IMR-90 (cell line): ENCODE measurements around the gene IFT20. TPM values are rescaled to one million over a fixed set of nuclear protein-coding genes. Genes with fewer than 3 reads are reported as not detected.

Experiments used
- ATAC-seq: fragments of 200-7000 bp; cut with Tn5 transposase; 2 replicates; pipeline ENCODE4 v1.9.1; 2020; ENCODE audit warnings: low read depth, mild to moderate bottlenecking, moderate library complexity
- BruUV-seq: library from RNA; stranded (reverse); fragments of 400-500 nt; replicated peaks from 2 replicates; lab custom pipeline; 2021; lab: Mats Ljungman, UMichigan
- CTCF ChIA-PET: fragments of 300-600 bp; formaldehyde crosslinking; extraction: SDS; loops from one replicate; lab custom pipeline; 2021; ENCODE audit warnings: antibody characterized with exemption; lab: Yijun Ruan, JAX
- POLR2A ChIA-PET: fragments of 300-600 bp; sonication (Branson Sonifier 250); formaldehyde crosslinking; loops from one replicate; lab custom pipeline; 2022; ENCODE audit warnings: antibody characterized with exemption; ENCODE audit not compliant: unreplicated experiment; lab: Charles Lee
- DNase-seq: peaks from one replicate; pipeline ENCODE4 v3.0.0; 2013
- H2AFZ ChIP-seq: replicated peaks from 2 replicates; pipeline ENCODE3; 2013; ENCODE audit warnings: low read length, mild to moderate bottlenecking; ENCODE audit not compliant: poor library complexity
- H2AK5ac ChIP-seq: 2 replicates; pipeline ENCODE4 v1.6.1; 2013; ENCODE audit warnings: low read depth, low read length, inconsistent platforms
- H2AK9ac ChIP-seq: replicated peaks from 2 replicates; pipeline ENCODE3; 2013; ENCODE audit warnings: mild to moderate bottlenecking, low read depth, low read length, moderate library complexity; ENCODE audit not compliant: poor library complexity
- H2BK120ac ChIP-seq: 2 replicates; pipeline ENCODE4 v1.6.1; 2013; ENCODE audit warnings: low read depth, low read length, inconsistent platforms
- H2BK15ac ChIP-seq: 3 replicates; pipeline ENCODE4 v1.6.1; 2013; ENCODE audit warnings: low read depth, low read length, inconsistent platforms
- H2BK20ac ChIP-seq: 2 replicates; pipeline ENCODE4 v1.6.1; 2013; ENCODE audit warnings: low read depth, mild to moderate bottlenecking, inconsistent platforms, low read length, moderate library complexity
- H2BK5ac ChIP-seq: 2 replicates; pipeline ENCODE4 v1.6.1; 2013; ENCODE audit warnings: mild to moderate bottlenecking, low read depth, low read length, inconsistent platforms; ENCODE audit not compliant: poor library complexity, severe bottlenecking
- H3K14ac ChIP-seq: replicated peaks from 2 replicates; pipeline ENCODE4 v1.6.1; 2013; ENCODE audit warnings: low read depth, low read length, inconsistent platforms
- H3K18ac ChIP-seq: 2 replicates; pipeline ENCODE4 v1.6.1; 2013; ENCODE audit warnings: low read depth, low read length, control low read depth
- H3K23ac ChIP-seq: 2 replicates; pipeline ENCODE4 v1.6.1; 2013; ENCODE audit warnings: low read depth, low read length, inconsistent platforms
- H3K27ac ChIP-seq: 2 replicates; pipeline ENCODE4 v1.5.1; 2013; ENCODE audit warnings: mild to moderate bottlenecking, control low read depth, low read length; ENCODE audit not compliant: insufficient read depth
- H3K27me3 ChIP-seq: 2 replicates; pipeline ENCODE4 v1.6.1; 2013; ENCODE audit warnings: low read length; ENCODE audit not compliant: control insufficient read depth, insufficient read depth
- H3K36me3 ChIP-seq: 2 replicates; pipeline ENCODE4 v1.6.1; 2013; ENCODE audit warnings: low read length, mixed read lengths; ENCODE audit not compliant: control insufficient read depth, insufficient read depth
- H3K4ac ChIP-seq: 2 replicates; pipeline ENCODE4 v1.6.1; 2013; ENCODE audit warnings: low read depth, low read length, inconsistent platforms
- H3K4me1 ChIP-seq: 2 replicates; pipeline ENCODE4 v1.6.1; 2013; ENCODE audit warnings: low read length, mixed read lengths; ENCODE audit not compliant: control insufficient read depth, insufficient read depth
- H3K4me2 ChIP-seq: 2 replicates; pipeline ENCODE4 v1.6.1; 2013; ENCODE audit warnings: low read depth, mild to moderate bottlenecking, control low read depth, low read length, moderate library complexity
- H3K4me3 ChIP-seq: 2 replicates; pipeline ENCODE4 v1.5.1; 2013; ENCODE audit warnings: low read depth, mild to moderate bottlenecking, control low read depth, low read length, moderate library complexity; ENCODE audit not compliant: insufficient read depth
- H3K56ac ChIP-seq: 2 replicates; pipeline ENCODE4 v1.6.1; 2013; ENCODE audit warnings: low read length, inconsistent platforms; ENCODE audit not compliant: insufficient read depth; ENCODE audit errors: extremely low read depth
- H3K79me1 ChIP-seq, 2 experiments: 2 replicates each; pipeline ENCODE4 v1.6.1; 2013; ENCODE audit warnings: low read length in 2 of 2, inconsistent platforms in 1 of 2, low read depth in 1 of 2
- H3K9ac ChIP-seq: 2 replicates; pipeline ENCODE4 v1.6.1; 2013; ENCODE audit warnings: low read depth, low read length, control low read depth
- H3K9me1 ChIP-seq: 2 replicates; pipeline ENCODE4 v1.6.1; 2013; ENCODE audit warnings: low read length, inconsistent platforms; ENCODE audit not compliant: insufficient read depth
- H3K9me3 ChIP-seq: 2 replicates; pipeline ENCODE4 v1.6.1; 2013; ENCODE audit warnings: low read length; ENCODE audit not compliant: control insufficient read depth, insufficient read depth
- H4K20me1 ChIP-seq: 2 replicates; pipeline ENCODE4 v1.6.1; 2013; ENCODE audit warnings: low read length, inconsistent platforms; ENCODE audit not compliant: insufficient read depth
- H4K5ac ChIP-seq: 2 replicates; pipeline ENCODE4 v1.6.1; 2013; ENCODE audit warnings: mild to moderate bottlenecking, low read depth, low read length, control low read depth
- H4K8ac ChIP-seq, 2 experiments: 2 replicates each; pipeline ENCODE4 v1.6.1; 2013; ENCODE audit warnings: low read depth in 2 of 2, low read length in 2 of 2, control low read depth in 1 of 2, inconsistent platforms in 1 of 2
- H4K91ac ChIP-seq: 2 replicates; pipeline ENCODE4 v1.6.1; 2013; ENCODE audit warnings: low read depth, low read length, inconsistent platforms; ENCODE audit not compliant: insufficient read depth
- BHLHE40 ChIP-seq: fragments of 150-350 bp; IDR thresholded peaks from 2 replicates; pipeline ENCODE4 v1.6.1; 2016; ENCODE audit warnings: mild to moderate bottlenecking, low read depth, low read length
- CEBPB ChIP-seq: IDR thresholded peaks from 2 replicates; pipeline ENCODE4 v1.6.1; 2012; ENCODE audit warnings: low read depth, low read length, improper control_type of control experiment
- CHD1 ChIP-seq: IDR thresholded peaks from 2 replicates; pipeline ENCODE4 v1.6.1; 2012; ENCODE audit warnings: low read depth, low read length, improper control_type of control experiment
- CTCF ChIP-seq: conservative IDR thresholded peaks from 2 replicates; pipeline ENCODE4 v1.5.1; 2012; ENCODE audit warnings: mild to moderate bottlenecking, low read depth, low read length, improper control_type of control experiment
- ELK1 ChIP-seq: fragments of 150-350 bp; IDR thresholded peaks from 2 replicates; pipeline ENCODE4 v1.6.1; 2016; ENCODE audit warnings: low read depth, mild to moderate bottlenecking, low read length, moderate library complexity, borderline replicate concordance
- MAFK ChIP-seq: IDR thresholded peaks from 2 replicates; pipeline ENCODE4 v1.6.1; 2012; ENCODE audit warnings: low read depth, low read length, improper control_type of control experiment
- MAZ ChIP-seq: IDR thresholded peaks from 2 replicates; pipeline ENCODE4 v1.6.1; 2012; ENCODE audit warnings: low read depth, mild to moderate bottlenecking, low read length, improper control_type of control experiment, moderate library complexity, borderline replicate concordance
- MXI1 ChIP-seq: IDR thresholded peaks from 2 replicates; pipeline ENCODE4 v1.6.1; 2012; ENCODE audit warnings: low read depth, mild to moderate bottlenecking, low read length, moderate library complexity, borderline replicate concordance
- RAD21 ChIP-seq: IDR thresholded peaks from 2 replicates; pipeline ENCODE4 v1.6.1; 2012; ENCODE audit warnings: low read length, improper control_type of control experiment
- RCOR1 ChIP-seq: IDR thresholded peaks from 2 replicates; pipeline ENCODE4 v1.6.1; 2012; ENCODE audit warnings: mild to moderate bottlenecking, low read length, improper control_type of control experiment; ENCODE audit not compliant: insufficient replicate concordance
- WGBS, 2 experiments: methylation state at CpG; one replicate each; pipeline versions ENCODE4 v1.1.5 to v1.1.7; 2013; ENCODE audit warnings: missing lambda C conversion rate in 2 of 2; ENCODE audit not compliant: insufficient read length in 1 of 2; ENCODE audit errors: extremely low coverage in 2 of 2; 5-methylcytosine and 5-hydroxymethylcytosine counted together
- dilution Hi-C: fragments of 300-500 bp; cut with HindIII; formaldehyde crosslinking; loops from one replicate; pipeline ENCODE4 v1.14.3; 2018; ENCODE audit warnings: low sequenced_read_pairs; ENCODE audit not compliant: unreplicated experiment
- in situ Hi-C: fragments of 300-500 bp; cut with MboI; formaldehyde crosslinking; loops from 3 replicates; pipeline ENCODE4 v1.14.3; 2019; ENCODE audit warnings: low sequenced_read_pairs, inconsistent platforms, mixed read lengths
- intact Hi-C: fragments of 100-400 bp; cut with micrococcal nuclease; formaldehyde crosslinking; loops from 2 replicates; pipeline ENCODE4 v1.10.0; 2022
- polyA plus RNA-seq, 3 experiments: library from polyadenylated mRNA; depleted of rRNA; stranded (reverse); fragments of >200 nt; gene quantifications; 2 replicates each; pipeline ENCODE4 v1.2.3, GENCODE V29; 2012; ENCODE audit warnings: low replicate concordance in 1 of 3
- total RNA-seq: library from RNA; depleted of rRNA; stranded (reverse); fragments of >200 nt; gene quantifications from 2 replicates; pipeline ENCODE4 v1.2.3, GENCODE V29; 2012

The IFT20 gene
- total and polyA plus RNA-seq, 2 of the 4 experiments (the other 2 are of a cell fraction): 25.5 to 46.3 TPM

- H3K79me1 ChIP-seq: no peaks in the 10 kb centered on the region
- no peak overlapping the region for H3K23ac ChIP-seq
- H2AK9ac ChIP-seq: no peak overlapping the region
- WGBS, 2 experiments: no CpG with 5 or more reads among the region's 1 CpG
- no peak overlapping the region for H2BK15ac ChIP-seq
- DNase-seq (no peak), ATAC-seq (no peak)
- intact Hi-C loops (no loop called here), in situ Hi-C loops (no loop called here), dilution Hi-C loops (no loop called here)
- no peak overlapping the region for H3K14ac ChIP-seq
- no peak overlapping the region for H2AFZ ChIP-seq
- no peak overlapping the region for H3K4me3 ChIP-seq
- POLR2A ChIA-PET: no interaction called here
- no peaks in the 10 kb centered on the region for H3K36me3 ChIP-seq
- H3K18ac ChIP-seq: no peak overlapping the region
- H3K9ac ChIP-seq: no peak overlapping the region
- no peaks in the 10 kb centered on the region for H3K9me3 ChIP-seq
- no peak overlapping the region for H4K91ac ChIP-seq
- H4K8ac ChIP-seq: no peak overlapping the region
- no peaks in the 10 kb centered on the region for H3K4me1 ChIP-seq
- TF ChIP-seq CHD1 (no peak), BHLHE40 (no peak), MXI1 (no peak), MAFK (no peak), CEBPB (no peak), MAZ (no peak), RAD21 (no peak), CTCF (no peak), ELK1 (no peak), RCOR1 (no peak)
- H3K4ac ChIP-seq: no peak overlapping the region
- H2AK5ac ChIP-seq: no peak overlapping the region
- H3K27me3 ChIP-seq: peaks cover 6% of the 10 kb centered on the region
- no peak overlapping the region for H3K4me2 ChIP-seq
- H2BK120ac ChIP-seq: no peak overlapping the region
- no peaks in the 10 kb centered on the region for H3K9me1 ChIP-seq
- no peak overlapping the region for H3K56ac ChIP-seq
- H4K5ac ChIP-seq: no peak overlapping the region
- no TSS peak for BruUV-seq
- CTCF ChIA-PET: no interaction called here
- no peak overlapping the region for H2BK20ac ChIP-seq
- H4K20me1 ChIP-seq: no peaks in the 10 kb centered on the region
- no peak overlapping the region for H2BK5ac ChIP-seq
- H3K27ac ChIP-seq: no peak overlapping the region
These were observed 43.4 kb downstream of the IFT20 start for GRCh38 chr17:28291780-28292330.
